ENCODE measurements around the gene SLC35A4. TPM values are rescaled to one million over a fixed set of nuclear protein-coding genes. Genes with fewer than 3 reads are reported as not detected.
"Not testable (repeated sequence)": the region's sequence is repeated elsewhere in the genome, so short reads cannot be mapped to it uniquely, and the experiment has no call there.

The SLC35A4 gene
- total and polyA plus RNA-seq, 11 donors = 39.2 to 118 (median 75.9) TPM

GRCh38 chr5:140591747-140592372 lies 27.2 kb downstream of the SLC35A4 start:
- H3K27me3 ChIP-seq = no peaks in the 10 kb centered on the region
- TF ChIP-seq POLR2A (IDR thresholded peaks at IDR 0.05) (no peak), CTCF (IDR thresholded peaks at IDR 0.05) (no peak)
- H3K36me3 ChIP-seq = no peaks in the 10 kb centered on the region
- H3K4me3 ChIP-seq = peak overlapping the region in 1 of 12 donors; percentile 39
- H3K9me3 ChIP-seq = no peaks in the 10 kb centered on the region
- DNase-seq (no peak), ATAC-seq (peak in 1 of 4 donors; percentile 25)
- intact Hi-C loops (cut with DNase I) = no loop called here
- peaks cover 0 to 78% (median 15%) of the 10 kb centered on the region in 12 donors for H3K4me1 ChIP-seq
- 73 to 85% (median 82%) methylated on average over 3 to 5 of the region's 5 CpGs for WGBS, 4 donors
- peak overlapping the region in 1 of 12 donors; percentile 90 for H3K27ac ChIP-seq

DNA sequence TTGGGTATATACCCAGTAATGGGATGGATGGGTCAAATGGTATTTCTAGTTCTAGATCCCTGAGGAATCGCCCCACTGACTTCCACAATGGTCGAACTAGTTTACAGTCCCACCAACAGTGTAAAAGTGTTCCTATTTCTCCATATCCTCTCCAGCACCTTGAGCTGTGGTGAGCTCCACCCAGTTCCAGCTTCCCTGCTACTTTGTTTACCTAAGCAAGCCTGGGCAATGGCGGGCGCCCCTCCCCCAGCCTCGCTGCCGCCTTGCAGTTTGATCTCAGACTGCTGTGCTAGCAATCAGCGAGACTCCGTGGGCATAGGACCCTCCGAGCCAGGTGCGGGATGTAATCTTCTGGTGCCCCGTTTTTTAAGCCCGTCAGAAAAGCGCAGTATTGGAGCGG lies 28.4 kb downstream of the SLC35A4 start:
- WGBS, 4 donors = 44 to 69% (median 56%) methylated on average over 12 to 13 of the region's 14 CpGs
- DNase-seq; ATAC-seq; intact Hi-C loops (cut with DNase I); H3K36me3 ChIP-seq; H3K27ac ChIP-seq; H3K27me3 ChIP-seq; H3K9me3 ChIP-seq: not testable (repeated sequence)
- Histone ChIP-seq H3K4me3 (peak overlapping the region in 1 of 12 donors; percentile 25), H3K4me1 (peaks cover 0 to 73% (median 15%) of the 10 kb centered on the region in 12 donors)

DNA sequence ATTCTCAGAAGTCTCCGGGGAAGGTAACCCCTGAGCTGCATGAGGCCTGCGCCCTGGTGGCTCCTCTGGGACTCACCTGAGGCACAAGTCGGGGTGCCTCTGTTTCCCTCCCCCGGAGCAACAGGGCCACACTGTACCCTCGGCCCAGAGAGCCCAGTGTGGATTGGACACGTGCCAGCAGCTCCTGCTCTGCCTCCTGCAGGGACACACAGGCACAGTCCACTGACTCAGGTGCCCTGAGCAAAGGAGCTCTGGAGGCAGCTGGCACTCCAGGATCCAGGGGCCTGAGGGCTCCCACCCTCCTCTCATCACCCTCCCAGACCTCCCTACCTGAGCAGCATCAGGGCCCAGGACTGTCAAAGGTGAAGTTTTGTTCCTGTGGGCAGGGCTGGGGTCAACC lies 29.5 kb downstream of the SLC35A4 start:
- no peak for TF ChIP-seq POLR2A (IDR thresholded peaks at IDR 0.05)
- no peak for TF ChIP-seq CTCF (IDR thresholded peaks at IDR 0.05)
- H3K27ac ChIP-seq = no peak overlapping the region
- DNase-seq (no peak), ATAC-seq (no peak)
- no peaks in the 10 kb centered on the region for H3K36me3 ChIP-seq
- H3K4me1 ChIP-seq = peaks cover 0 to 62% (median 12%) of the 10 kb centered on the region in 12 donors
- WGBS, 4 donors = 76 to 81% (median 78%) methylated on average over 4 to 6 of the region's 6 CpGs; no CpG with 5 or more reads in 1 of the 4 donors
- H3K27me3 ChIP-seq = no peaks in the 10 kb centered on the region
- no peak overlapping the region for H3K4me3 ChIP-seq
- intact Hi-C loops (cut with DNase I) = no loop called here
- H3K9me3 ChIP-seq = no peaks in the 10 kb centered on the region

DNA sequence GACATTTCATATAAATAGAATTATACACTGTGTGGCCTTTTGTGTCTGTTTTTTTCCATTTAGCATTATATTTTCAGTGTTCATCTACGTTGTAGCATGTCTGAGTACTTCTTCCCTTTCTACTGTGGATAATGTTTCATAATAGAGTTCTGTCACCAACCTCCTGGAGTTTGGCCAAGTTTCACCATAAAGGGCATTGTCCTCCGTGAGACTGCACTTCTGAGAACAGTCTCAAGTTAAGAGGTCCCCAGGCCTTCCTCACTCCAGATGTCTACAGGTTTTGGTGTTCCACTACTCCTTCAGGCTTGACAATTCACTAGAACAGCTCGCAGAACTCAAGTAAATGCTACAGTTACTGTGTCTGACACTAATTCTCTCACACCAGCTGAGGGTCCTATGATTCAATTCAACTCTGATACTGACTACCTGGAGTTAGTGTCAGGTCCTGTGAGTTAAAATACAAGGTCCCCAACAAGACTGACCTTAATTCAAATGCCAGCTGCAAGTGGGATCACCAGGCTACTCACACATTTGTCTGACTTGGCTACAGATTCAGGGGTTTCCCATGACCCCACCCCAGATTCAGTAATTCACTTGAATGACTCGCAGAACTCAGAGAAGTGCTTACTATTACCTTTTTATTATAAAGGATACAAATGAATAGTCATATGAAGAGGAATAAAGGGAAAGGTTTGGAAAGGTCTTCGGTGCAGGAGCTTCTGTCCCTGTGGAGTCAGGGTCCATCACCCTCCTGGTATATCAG lies 31.1 kb downstream of the SLC35A4 start:
- Histone ChIP-seq H3K9me3 (no peaks in the 10 kb centered on the region), H3K27me3 (no peaks in the 10 kb centered on the region), H3K4me1 (peaks cover 0 to 48% (median 11%) of the 10 kb centered on the region in 12 donors), H3K36me3 (no peaks in the 10 kb centered on the region), H3K27ac (peak overlapping the region in 9 of 12 donors; percentile 16 to 81 (median 43)), H3K4me3 (peak overlapping the region in 1 of 12 donors; percentile 12)
- intact Hi-C loops (cut with DNase I) = no loop called here
- WGBS, 4 donors = 61 to 64% (median 63%) methylated on average over 5 of the region's 5 CpGs
- TF ChIP-seq POLR2A (IDR thresholded peaks at IDR 0.05) = no peak
- no peak for TF ChIP-seq CTCF (IDR thresholded peaks at IDR 0.05)
- ATAC-seq (peak in 3 of 4 donors; percentile 79 to 82 (median 80)), DNase-seq (peak in 3 of 5 donors; percentile 51 to 59 (median 57))

Measured in heart left ventricle (tissue), 16 donors.